Naive B cell (primary cell): ENCODE results near the gene SUMO2. TPM values are rescaled to one million over a fixed set of nuclear protein-coding genes. Genes with fewer than 3 reads are reported as not detected.

ENCODE experiments used
- ATAC-seq, 2 donors: fragments of 150-1000 bp; cut with Tn5 transposase; 2 replicates each; pipeline ENCODE4 v1.10.0; 2021; ENCODE audit warnings: low read depth in 2 of 2, mild to moderate bottlenecking in 2 of 2, moderate library complexity in 2 of 2
- DNase-seq: peaks from one replicate; pipeline ENCODE4 v3.0.0; 2022
- H3K27ac Mint-ChIP-seq, 6 donors: one replicate each; pipeline ENCODE4 v1.8.0; 2020 to 2022; ENCODE audit warnings: mild to moderate bottlenecking in 6 of 6, mixed read lengths in 6 of 6, moderate library complexity in 5 of 6, inconsistent platforms in 2 of 6
- H3K27me3 Mint-ChIP-seq, 3 donors: one replicate each; pipeline ENCODE4 v1.8.0; 2021 to 2022; ENCODE audit warnings: mixed read lengths in 3 of 3, mild to moderate bottlenecking in 1 of 3
- H3K36me3 Mint-ChIP-seq, 2 donors: one replicate each; pipeline ENCODE4 v1.8.0; 2020 to 2022; ENCODE audit warnings: mixed read lengths in 2 of 2, inconsistent platforms in 1 of 2, mild to moderate bottlenecking in 1 of 2
- H3K4me1 Mint-ChIP-seq, 3 donors: one replicate each; pipeline ENCODE4 v1.8.0; 2020 to 2022; ENCODE audit warnings: mixed read lengths in 3 of 3, inconsistent platforms in 1 of 3, mild to moderate bottlenecking in 1 of 3, moderate library complexity in 1 of 3
- H3K4me3 Mint-ChIP-seq, 8 donors: one replicate each; pipeline ENCODE4 v1.8.0; 2020 to 2022; ENCODE audit warnings: mild to moderate bottlenecking in 8 of 8, mixed read lengths in 8 of 8, moderate library complexity in 8 of 8, inconsistent platforms in 2 of 8
- H3K9me3 Mint-ChIP-seq, 7 donors: one replicate each; pipeline ENCODE4 v1.8.0; 2020 to 2022; ENCODE audit warnings: mixed read lengths in 7 of 7, mild to moderate bottlenecking in 5 of 7, inconsistent platforms in 2 of 7, moderate library complexity in 1 of 7
- polyA plus RNA-seq, 6 donors: library from polyadenylated mRNA; unstranded; fragments of 300-500 nt; fragmentation: Illumina TruSeq; gene quantifications; one replicate each; pipeline ENCODE4 v1.2.3, GENCODE V29; 2021; ENCODE audit warnings: low read depth in 6 of 6

Gene SUMO2
- polyA plus RNA-seq, 6 donors from 2014 or later: 260 to 424 (median 363) TPM

GRCh38 chr17:75205793-75206163, 23.0 kb upstream of the SUMO2 start:
- no peak for DNase-seq
- H3K4me1 Mint-ChIP-seq: peaks cover 13 to 45% (median 14%) of the 10 kb centered on the region in 3 donors

GRCh38 chr17:75205037-75205792, 22.5 kb upstream of the SUMO2 start, which contains the start of gene NUP85:
Gene NUP85 (plus strand): TSS chr17:75205679. CDS start chr17:75205762, 83 bp downstream.
- Mint-ChIP-seq H3K27ac (peak within 1 kb of the TSS; percentile 97 to 99 (median 98)), H3K36me3 (peaks cover 0 to 5% of the 10 kb centered on the region in 2 donors), H3K9me3 (no peaks in the 10 kb centered on the region), H3K4me3 (peak within 1 kb of the TSS; percentile 89 to 98 (median 96)), H3K4me1 (peaks cover 13 to 45% (median 14%) of the 10 kb centered on the region in 3 donors), H3K27me3 (no peaks in the 10 kb centered on the region)
- peak; percentile 92 for DNase-seq
- ATAC-seq: peak; percentile 85 to 86

More at GRCh38 chr17:75205793-75206163, 23.0 kb upstream of the SUMO2 start:
- peaks cover 0 to 6% of the 10 kb centered on the region in 2 donors for H3K36me3 Mint-ChIP-seq
- H3K27me3 Mint-ChIP-seq: no peaks in the 10 kb centered on the region
- H3K4me3 Mint-ChIP-seq: peak overlapping the region; percentile 89 to 98 (median 96)
- H3K9me3 Mint-ChIP-seq: no peaks in the 10 kb centered on the region
- peak overlapping the region; percentile 97 to 99 (median 98) for H3K27ac Mint-ChIP-seq
- ATAC-seq: peak; percentile 3 to 10

- H3K9me3 Mint-ChIP-seq: no peaks in the 10 kb centered on the region
- peaks cover 0 to 18% (median 8%) of the 10 kb centered on the region in 3 donors for H3K4me1 Mint-ChIP-seq
- peaks cover 0 to 5% (median 0%) of the 10 kb centered on the region in 3 donors for H3K27me3 Mint-ChIP-seq
- H3K36me3 Mint-ChIP-seq: no peaks in the 10 kb centered on the region
- ATAC-seq (no peak), DNase-seq (no peak)
- no peak overlapping the region for H3K4me3 Mint-ChIP-seq
- H3K27ac Mint-ChIP-seq: no peak overlapping the region
These were observed 17.3 kb upstream of the SUMO2 start for GRCh38 chr17:75199886-75200618.

- Mint-ChIP-seq H3K27me3 (peaks cover 0 to 5% (median 0%) of the 10 kb centered on the region in 3 donors), H3K27ac (no peak overlapping the region), H3K9me3 (no peaks in the 10 kb centered on the region), H3K36me3 (no peaks in the 10 kb centered on the region), H3K4me1 (no peaks in the 10 kb centered on the region), H3K4me3 (no peak overlapping the region)
- DNase-seq (no peak), ATAC-seq (no peak)
These were observed 12.1 kb upstream of the SUMO2 start for GRCh38 chr17:75194879-75195278.

- Mint-ChIP-seq H3K27me3 (no peaks in the 10 kb centered on the region), H3K4me3 (no peak overlapping the region), H3K27ac (no peak overlapping the region), H3K9me3 (no peaks in the 10 kb centered on the region), H3K4me1 (peaks cover 0 to 2% (median 0%) of the 10 kb centered on the region in 3 donors), H3K36me3 (no peaks in the 10 kb centered on the region)
- no peak for DNase-seq
- ATAC-seq: no peak
These were observed 8.8 kb upstream of the SUMO2 start for GRCh38 chr17:75191584-75191983.

GRCh38 chr17:75188614-75189013, 5.9 kb upstream of the SUMO2 start:
- Mint-ChIP-seq H3K36me3 (no peaks in the 10 kb centered on the region), H3K4me3 (no peak overlapping the region), H3K9me3 (peaks cover 0 to 5% (median 0%) of the 10 kb centered on the region in 7 donors), H3K27me3 (no peaks in the 10 kb centered on the region), H3K4me1 (peaks cover 9 to 13% (median 10%) of the 10 kb centered on the region in 3 donors), H3K27ac (no peak overlapping the region)
- DNase-seq: no peak
- no peak for ATAC-seq

- DNase-seq (no peak), ATAC-seq (no peak)
- Mint-ChIP-seq H3K9me3 (peaks cover 0 to 5% (median 0%) of the 10 kb centered on the region in 7 donors), H3K27me3 (no peaks in the 10 kb centered on the region), H3K27ac (peak overlapping the region; percentile 85 to 98 (median 95)), H3K4me1 (peaks cover 20 to 39% (median 33%) of the 10 kb centered on the region in 3 donors), H3K4me3 (peak overlapping the region in 7 of 8 donors; percentile 76 to 93 (median 90)), H3K36me3 (no peaks in the 10 kb centered on the region)
These were observed 1.5 kb upstream of the SUMO2 start for GRCh38 chr17:75183999-75184884.

GRCh38 chr17:75182319-75182568, 515 bp downstream of the SUMO2 start:
- H3K4me1 Mint-ChIP-seq: peaks cover 20 to 46% (median 33%) of the 10 kb centered on the region in 3 donors
- DNase-seq: no peak
- H3K27me3 Mint-ChIP-seq: no peaks in the 10 kb centered on the region
- H3K4me3 Mint-ChIP-seq: peak overlapping the region; percentile 87 to 98 (median 91)
- H3K9me3 Mint-ChIP-seq: peaks cover 0 to 5% (median 0%) of the 10 kb centered on the region in 7 donors
- ATAC-seq: peak in 1 of 2 donors; percentile 5
- H3K36me3 Mint-ChIP-seq: no peaks in the 10 kb centered on the region
- H3K27ac Mint-ChIP-seq: peak overlapping the region in 5 of 6 donors; percentile 81 to 94 (median 93)

- peak overlapping the region; percentile 87 to 98 (median 91) for H3K4me3 Mint-ChIP-seq
- DNase-seq: no peak
- no peaks in the 10 kb centered on the region for H3K36me3 Mint-ChIP-seq
- peaks cover 20 to 48% (median 35%) of the 10 kb centered on the region in 3 donors for H3K4me1 Mint-ChIP-seq
- H3K27me3 Mint-ChIP-seq: no peaks in the 10 kb centered on the region
- ATAC-seq: peak; percentile 0 to 1
- H3K27ac Mint-ChIP-seq: peak overlapping the region; percentile 81 to 96 (median 94)
- peaks cover 0 to 5% (median 0%) of the 10 kb centered on the region in 7 donors for H3K9me3 Mint-ChIP-seq
These were observed 996 bp downstream of the SUMO2 start for GRCh38 chr17:75181608-75182318.

GRCh38 chr17:75181110-75181509, 1.6 kb downstream of the SUMO2 start:
- Mint-ChIP-seq H3K27ac (peak overlapping the region in 5 of 6 donors; percentile 91 to 96 (median 94)), H3K27me3 (no peaks in the 10 kb centered on the region), H3K4me3 (peak overlapping the region; percentile 87 to 98 (median 91)), H3K4me1 (peaks cover 20 to 55% (median 38%) of the 10 kb centered on the region in 3 donors), H3K9me3 (peaks cover 0 to 5% (median 0%) of the 10 kb centered on the region in 7 donors), H3K36me3 (no peaks in the 10 kb centered on the region)
- ATAC-seq (no peak), DNase-seq (no peak)

GRCh38 chr17:75178453-75178852, 4.3 kb downstream of the SUMO2 start:
- Mint-ChIP-seq H3K36me3 (peaks cover 0 to 6% of the 10 kb centered on the region in 2 donors), H3K27ac (no peak overlapping the region), H3K9me3 (no peaks in the 10 kb centered on the region), H3K4me1 (peaks cover 11 to 56% (median 26%) of the 10 kb centered on the region in 3 donors), H3K4me3 (no peak overlapping the region), H3K27me3 (no peaks in the 10 kb centered on the region)
- no peak for DNase-seq
- ATAC-seq: no peak

- Mint-ChIP-seq H3K27me3 (no peaks in the 10 kb centered on the region), H3K36me3 (peaks cover 4 to 8% of the 10 kb centered on the region in 2 donors), H3K9me3 (no peaks in the 10 kb centered on the region), H3K4me3 (peak overlapping the region in 1 of 8 donors; percentile 48), H3K27ac (peak overlapping the region in 1 of 6 donors; percentile 76), H3K4me1 (peaks cover 5 to 55% (median 24%) of the 10 kb centered on the region in 3 donors)
- no peak for DNase-seq
- ATAC-seq: no peak
These were observed 6.1 kb downstream of the SUMO2 start for GRCh38 chr17:75176625-75177024.
